Endodermal cell (in vitro differentiated cells): ENCODE measurements around the gene ACAP2. TPM values are rescaled to one million over a fixed set of nuclear protein-coding genes. Genes with fewer than 3 reads are reported as not detected.

Experiments used
- DNase-seq: peaks from one replicate; pipeline ENCODE4 v3.0.0-alpha.2; 2017
- H3K27ac ChIP-seq: 2 replicates; pipeline ENCODE4 v1.5.1; 2013; ENCODE audit warnings: mild to moderate bottlenecking, low read depth, low read length, moderate library complexity
- H3K27me3 ChIP-seq: 2 replicates; pipeline ENCODE4 v1.6.1; 2013; ENCODE audit warnings: mild to moderate bottlenecking, low read length, moderate library complexity; ENCODE audit not compliant: insufficient read depth, control insufficient read depth, poor library complexity, severe bottlenecking
- H3K36me3 ChIP-seq: 2 replicates; pipeline ENCODE4 v1.7.0; 2013; ENCODE audit warnings: mild to moderate bottlenecking, low read length, moderate library complexity; ENCODE audit not compliant: control insufficient read depth, insufficient read depth
- H3K4me1 ChIP-seq: one replicate; pipeline ENCODE4 v1.7.0; 2013; ENCODE audit warnings: low read length; ENCODE audit not compliant: control insufficient read depth, insufficient read depth
- H3K4me3 ChIP-seq: 2 replicates; pipeline ENCODE4 v1.5.1; 2013; ENCODE audit warnings: mild to moderate bottlenecking, low read length, moderate library complexity
- H3K9ac ChIP-seq: 2 replicates; pipeline ENCODE4 v1.6.1; 2013; ENCODE audit warnings: mild to moderate bottlenecking, low read length, moderate library complexity; ENCODE audit not compliant: poor library complexity, severe bottlenecking; ENCODE audit errors: extremely low read depth
- H3K9me3 ChIP-seq: 2 replicates; pipeline ENCODE4 v1.6.1; 2013; ENCODE audit warnings: mild to moderate bottlenecking, low read length, moderate library complexity; ENCODE audit not compliant: control insufficient read depth
- H3K27ac Mint-ChIP-seq: 2 replicates; pipeline ENCODE4 v1.8.0; 2020; ENCODE audit warnings: mixed read lengths
- H3K27me3 Mint-ChIP-seq: 2 replicates; pipeline ENCODE4 v1.8.0; 2021; ENCODE audit warnings: mild to moderate bottlenecking, mixed read lengths; ENCODE audit not compliant: insufficient read depth
- H3K36me3 Mint-ChIP-seq: 2 replicates; pipeline ENCODE4 v1.8.0; 2020; ENCODE audit warnings: low read depth, mixed read lengths
- H3K4me1 Mint-ChIP-seq: 2 replicates; pipeline ENCODE4 v1.8.0; 2020; ENCODE audit warnings: mixed read lengths
- H3K4me3 Mint-ChIP-seq: 2 replicates; pipeline ENCODE4 v1.8.0; 2020; ENCODE audit warnings: mild to moderate bottlenecking, moderate library complexity, mixed read lengths
- H3K9me3 Mint-ChIP-seq: 2 replicates; pipeline ENCODE4 v1.8.0; 2020; ENCODE audit warnings: mild to moderate bottlenecking, mixed read lengths
- WGBS, 2 experiments: methylation state at CpG; one replicate each; pipeline versions ENCODE4 v1.1.5 to v1.1.7; 2013; ENCODE audit warnings: missing lambda C conversion rate in 2 of 2, mixed read lengths in 1 of 2; ENCODE audit not compliant: insufficient coverage in 1 of 2, insufficient read length in 1 of 2; 5-methylcytosine and 5-hydroxymethylcytosine counted together
- total RNA-seq, 2 donors: library from RNA; stranded (reverse); fragmentation: NEBNext Ultra II Directional in 1 of 2; extraction: Animal tissue kit (Norgen Biotek cat#: 25700) in 1 of 2; gene quantifications; 2 replicates in 1 of 2; 3 replicates in 1 of 2; pipeline ENCODE4 v1.2.1, GENCODE V29; 2021
- TF ChIP-seq, protein P1 (sequence below): fragments of 200-600 bp; sonication (generic); conservative IDR thresholded peaks from 2 replicates; pipeline ENCODE4 v1.5.0; 2021; ENCODE audit warnings: antibody characterized with exemption, mild to moderate bottlenecking

ACAP2 gene
- total RNA-seq, 2 donors from 2014 or later = 61.9 to 70.5 TPM

DNA sequence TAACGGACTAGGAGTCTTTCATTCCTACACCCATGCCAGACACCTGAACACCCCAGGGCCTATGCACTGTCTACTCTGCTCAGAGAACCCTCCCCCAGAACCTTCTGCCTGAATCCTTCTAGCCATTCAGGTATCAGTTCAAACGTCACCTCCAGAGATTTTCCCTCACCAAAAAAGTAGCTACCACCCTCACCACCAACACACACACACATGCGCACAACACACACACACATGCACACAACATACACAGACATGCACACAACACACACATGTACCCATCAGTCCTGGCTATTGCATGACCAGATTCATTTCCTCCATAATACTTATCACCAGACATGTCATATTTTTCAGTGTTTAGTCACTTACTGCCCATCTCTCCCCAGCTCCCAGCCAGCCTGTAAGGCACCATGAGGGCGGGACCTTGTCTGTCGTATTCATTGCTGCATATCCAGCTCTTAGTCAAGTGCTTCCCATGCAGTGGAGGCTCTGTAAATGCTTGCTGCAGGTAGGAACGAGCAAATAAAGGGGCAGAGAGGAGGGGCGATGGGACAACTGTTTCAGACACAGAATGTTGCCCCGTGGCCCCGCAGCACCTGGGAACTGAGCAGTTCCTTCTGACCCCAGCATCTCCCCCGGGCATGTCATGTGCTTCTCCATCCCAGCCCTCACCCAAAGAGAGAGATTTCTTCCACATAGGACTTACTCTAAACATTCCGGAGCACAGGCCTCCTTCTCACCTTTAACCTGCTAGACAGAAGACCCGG, 201.0 kb downstream of the ACAP2 start:
- H3K27ac ChIP-seq = no peak overlapping the region
- H3K27me3 ChIP-seq = no peaks in the 10 kb centered on the region
- H3K4me1 Mint-ChIP-seq = peaks cover 15% of the 10 kb centered on the region
- H3K9me3 ChIP-seq = no peaks in the 10 kb centered on the region
- no peak overlapping the region for H3K9ac ChIP-seq
- peaks cover 17% of the 10 kb centered on the region for H3K36me3 ChIP-seq
- H3K4me3 ChIP-seq = no peak overlapping the region
- H3K36me3 Mint-ChIP-seq = peaks cover 49% of the 10 kb centered on the region
- H3K27ac Mint-ChIP-seq = no peak overlapping the region
- H3K9me3 Mint-ChIP-seq = peaks cover 6% of the 10 kb centered on the region
- TF ChIP-seq, protein P1, sequence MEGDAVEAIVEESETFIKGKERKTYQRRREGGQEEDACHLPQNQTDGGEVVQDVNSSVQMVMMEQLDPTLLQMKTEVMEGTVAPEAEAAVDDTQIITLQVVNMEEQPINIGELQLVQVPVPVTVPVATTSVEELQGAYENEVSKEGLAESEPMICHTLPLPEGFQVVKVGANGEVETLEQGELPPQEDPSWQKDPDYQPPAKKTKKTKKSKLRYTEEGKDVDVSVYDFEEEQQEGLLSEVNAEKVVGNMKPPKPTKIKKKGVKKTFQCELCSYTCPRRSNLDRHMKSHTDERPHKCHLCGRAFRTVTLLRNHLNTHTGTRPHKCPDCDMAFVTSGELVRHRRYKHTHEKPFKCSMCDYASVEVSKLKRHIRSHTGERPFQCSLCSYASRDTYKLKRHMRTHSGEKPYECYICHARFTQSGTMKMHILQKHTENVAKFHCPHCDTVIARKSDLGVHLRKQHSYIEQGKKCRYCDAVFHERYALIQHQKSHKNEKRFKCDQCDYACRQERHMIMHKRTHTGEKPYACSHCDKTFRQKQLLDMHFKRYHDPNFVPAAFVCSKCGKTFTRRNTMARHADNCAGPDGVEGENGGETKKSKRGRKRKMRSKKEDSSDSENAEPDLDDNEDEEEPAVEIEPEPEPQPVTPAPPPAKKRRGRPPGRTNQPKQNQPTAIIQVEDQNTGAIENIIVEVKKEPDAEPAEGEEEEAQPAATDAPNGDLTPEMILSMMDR = no peak
- WGBS, 2 experiments = 89 to 92% methylated on average over 8 to 12 of the region's 12 CpGs
- DNase-seq = peak; percentile 46
- no peaks in the 10 kb centered on the region for H3K27me3 Mint-ChIP-seq
- no peak overlapping the region for H3K4me3 Mint-ChIP-seq
- no peaks in the 10 kb centered on the region for H3K4me1 ChIP-seq

DNA sequence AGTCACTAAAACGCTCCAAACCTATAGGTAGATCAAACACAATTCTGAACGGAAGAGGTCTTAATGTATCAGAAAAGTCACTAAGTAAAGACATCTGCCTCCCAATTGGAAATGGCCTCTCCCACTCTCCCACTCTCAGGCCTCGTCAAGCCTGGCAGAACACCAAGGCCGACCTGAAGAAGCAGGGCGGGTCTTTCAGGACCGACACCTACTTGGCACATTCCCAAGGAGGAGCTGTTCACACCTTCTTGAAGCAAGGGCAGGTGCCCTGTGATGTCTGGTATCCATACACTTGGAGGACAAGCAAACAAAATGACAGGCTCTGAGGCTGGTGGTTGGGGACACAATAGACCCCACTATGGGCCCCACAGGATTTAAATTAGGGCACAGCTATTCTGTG, 201.9 kb downstream of the ACAP2 start:
- TF ChIP-seq, protein P1 = no peak
- Mint-ChIP-seq H3K36me3 (peaks cover 50% of the 10 kb centered on the region), H3K4me3 (no peak overlapping the region), H3K4me1 (peaks cover 15% of the 10 kb centered on the region), H3K27ac (no peak overlapping the region), H3K9me3 (peaks cover 6% of the 10 kb centered on the region), H3K27me3 (no peaks in the 10 kb centered on the region)
- peaks cover 13% of the 10 kb centered on the region for H3K36me3 ChIP-seq
- H3K9ac ChIP-seq = no peak overlapping the region
- H3K27ac ChIP-seq = no peak overlapping the region
- H3K4me3 ChIP-seq = no peak overlapping the region
- H3K4me1 ChIP-seq = no peaks in the 10 kb centered on the region
- H3K27me3 ChIP-seq = no peaks in the 10 kb centered on the region
- 91% methylated on average over 6 of the region's 6 CpGs; no CpG with 5 or more reads in 1 of the 2 experiments for WGBS, 2 experiments
- peak; percentile 39 for DNase-seq
- no peaks in the 10 kb centered on the region for H3K9me3 ChIP-seq

DNA sequence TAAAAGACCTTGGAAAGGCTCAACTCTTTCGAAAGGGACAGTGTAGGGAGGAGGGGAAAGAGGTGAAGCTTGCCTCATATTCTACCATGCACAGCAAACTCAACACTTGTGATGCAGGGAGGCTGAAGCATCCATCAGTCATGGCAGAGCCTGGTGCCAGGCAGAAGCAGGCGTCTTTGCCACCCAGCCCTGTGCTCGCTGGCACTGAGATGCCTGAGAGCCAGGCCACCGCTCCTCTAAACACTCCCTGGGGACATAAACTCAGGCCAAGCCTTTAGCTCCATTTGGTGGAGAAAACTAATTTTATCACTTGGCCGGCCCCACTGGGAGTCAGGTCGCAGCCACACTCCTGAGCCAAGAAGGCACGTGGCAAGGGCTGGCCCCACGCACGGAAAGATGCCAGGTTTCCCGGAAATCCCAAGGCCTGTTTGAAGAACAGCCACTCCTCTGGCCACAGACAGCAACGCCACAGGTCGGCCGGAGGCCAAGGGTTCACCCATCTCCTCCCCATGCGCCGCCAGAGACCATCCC, 202.6 kb downstream of the ACAP2 start:
- no peaks in the 10 kb centered on the region for H3K27me3 ChIP-seq
- H3K9ac ChIP-seq = no peak overlapping the region
- Mint-ChIP-seq H3K27ac (peak overlapping the region; percentile 52), H3K4me1 (peaks cover 15% of the 10 kb centered on the region), H3K27me3 (no peaks in the 10 kb centered on the region), H3K9me3 (peaks cover 6% of the 10 kb centered on the region), H3K4me3 (no peak overlapping the region), H3K36me3 (peaks cover 48% of the 10 kb centered on the region)
- H3K36me3 ChIP-seq = peaks cover 12% of the 10 kb centered on the region
- no peak overlapping the region for H3K4me3 ChIP-seq
- 95 to 100% methylated on average over 8 to 15 of the region's 15 CpGs for WGBS, 2 experiments
- no peaks in the 10 kb centered on the region for H3K9me3 ChIP-seq
- no peaks in the 10 kb centered on the region for H3K4me1 ChIP-seq
- no peak overlapping the region for H3K27ac ChIP-seq
- TF ChIP-seq, protein P1 = no peak
- DNase-seq = peak; percentile 16
